Muscle layer of colon (tissue), 2 donors: ENCODE measurements around the gene ELOVL4.

Experiments used
- H3K27ac ChIP-seq: one replicate; pipeline ENCODE4 v1.7.0; 2013; ENCODE audit warnings: low read depth, mild to moderate bottlenecking, low read length, moderate library complexity
- H3K27me3 ChIP-seq, 2 donors: one replicate each; pipeline ENCODE4 v1.7.0; 2013; ENCODE audit warnings: low read length in 2 of 2, mild to moderate bottlenecking in 2 of 2; ENCODE audit not compliant: insufficient read depth in 2 of 2, control insufficient read depth in 1 of 2
- H3K36me3 ChIP-seq: one replicate; pipeline ENCODE4 v1.7.0; 2013; ENCODE audit warnings: mild to moderate bottlenecking, low read length; ENCODE audit not compliant: insufficient read depth
- H3K4me1 ChIP-seq: one replicate; pipeline ENCODE4 v1.7.0; 2013; ENCODE audit warnings: mild to moderate bottlenecking, low read length; ENCODE audit not compliant: insufficient read depth
- H3K4me3 ChIP-seq, 2 donors: one replicate each; pipeline ENCODE4 v1.7.0; 2013; ENCODE audit warnings: low read length in 2 of 2, low read depth in 1 of 2, mild to moderate bottlenecking in 1 of 2, moderate library complexity in 1 of 2
- H3K9ac ChIP-seq: one replicate; pipeline ENCODE4 v1.7.0; 2013; ENCODE audit warnings: low read length
- H3K9me3 ChIP-seq: one replicate; pipeline ENCODE4 v1.7.0; 2013; ENCODE audit warnings: mild to moderate bottlenecking, low read length
- donor health status: abdominal sarcoma.
- donor health status: Adenocarcinoma of cecum.

The ELOVL4 gene

GRCh38 chr6:79947191-79948186, at the start of gene ELOVL4:
ELOVL4 (minus strand) TSS chr6:79947553; CDS start chr6:79947279, 274 bp downstream.
- H3K9ac ChIP-seq: no peak within 1 kb of the TSS
- no peaks in the 10 kb centered on the region for H3K36me3 ChIP-seq
- H3K27me3 ChIP-seq: peaks cover 0 to 5% of the 10 kb centered on the region in 2 donors
- H3K4me3 ChIP-seq: peak within 1 kb of the TSS; percentile 69 to 90
- peak within 1 kb of the TSS; percentile 10 for H3K27ac ChIP-seq
- H3K4me1 ChIP-seq: peaks cover 6% of the 10 kb centered on the region
- H3K9me3 ChIP-seq: no peaks in the 10 kb centered on the region

GRCh38 chr6:79993911-79994309, 46.6 kb upstream of the ELOVL4 start:
- Histone ChIP-seq H3K4me1 (no peaks in the 10 kb centered on the region), H3K4me3 (no peak overlapping the region), H3K36me3 (no peaks in the 10 kb centered on the region), H3K27ac (no peak overlapping the region), H3K27me3 (no peaks in the 10 kb centered on the region), H3K9ac (no peak overlapping the region), H3K9me3 (no peaks in the 10 kb centered on the region)

GRCh38 chr6:79993012-79993910, 45.9 kb upstream of the ELOVL4 start:
- Histone ChIP-seq H3K9me3 (no peaks in the 10 kb centered on the region), H3K36me3 (no peaks in the 10 kb centered on the region), H3K4me1 (no peaks in the 10 kb centered on the region), H3K9ac (no peak overlapping the region), H3K27ac (no peak overlapping the region), H3K27me3 (no peaks in the 10 kb centered on the region), H3K4me3 (no peak overlapping the region)

- H3K4me1 ChIP-seq: no peaks in the 10 kb centered on the region
- no peaks in the 10 kb centered on the region for H3K36me3 ChIP-seq
- no peak overlapping the region for H3K4me3 ChIP-seq
- H3K27ac ChIP-seq: no peak overlapping the region
- H3K9me3 ChIP-seq: no peaks in the 10 kb centered on the region
- H3K9ac ChIP-seq: no peak overlapping the region
- no peaks in the 10 kb centered on the region for H3K27me3 ChIP-seq
These were observed 42.3 kb upstream of the ELOVL4 start for GRCh38 chr6:79989641-79990040.

- Histone ChIP-seq H3K27ac (no peak overlapping the region), H3K4me1 (no peaks in the 10 kb centered on the region), H3K9ac (no peak overlapping the region), H3K9me3 (no peaks in the 10 kb centered on the region), H3K4me3 (no peak overlapping the region), H3K27me3 (no peaks in the 10 kb centered on the region), H3K36me3 (no peaks in the 10 kb centered on the region)
These were observed 37.8 kb upstream of the ELOVL4 start for GRCh38 chr6:79985128-79985527.

- H3K27ac ChIP-seq: no peak overlapping the region
- H3K9ac ChIP-seq: no peak overlapping the region
- no peaks in the 10 kb centered on the region for H3K9me3 ChIP-seq
- no peaks in the 10 kb centered on the region for H3K36me3 ChIP-seq
- no peak overlapping the region for H3K4me3 ChIP-seq
- no peaks in the 10 kb centered on the region for H3K4me1 ChIP-seq
- H3K27me3 ChIP-seq: no peaks in the 10 kb centered on the region
These were observed 36.9 kb upstream of the ELOVL4 start for GRCh38 chr6:79984261-79984660.

- no peaks in the 10 kb centered on the region for H3K27me3 ChIP-seq
- H3K4me1 ChIP-seq: no peaks in the 10 kb centered on the region
- H3K9ac ChIP-seq: no peak overlapping the region
- no peaks in the 10 kb centered on the region for H3K9me3 ChIP-seq
- no peak overlapping the region for H3K27ac ChIP-seq
- H3K36me3 ChIP-seq: no peaks in the 10 kb centered on the region
- no peak overlapping the region for H3K4me3 ChIP-seq
These were observed 34.3 kb upstream of the ELOVL4 start for GRCh38 chr6:79981652-79982051.

GRCh38 chr6:79971193-79971592, 23.8 kb upstream of the ELOVL4 start:
- Histone ChIP-seq H3K27ac (no peak overlapping the region), H3K4me3 (no peak overlapping the region), H3K9ac (no peak overlapping the region), H3K27me3 (no peaks in the 10 kb centered on the region), H3K4me1 (no peaks in the 10 kb centered on the region), H3K9me3 (no peaks in the 10 kb centered on the region), H3K36me3 (no peaks in the 10 kb centered on the region)

GRCh38 chr6:79969784-79970183, 22.4 kb upstream of the ELOVL4 start:
- no peak overlapping the region for H3K9ac ChIP-seq
- H3K9me3 ChIP-seq: no peaks in the 10 kb centered on the region
- no peaks in the 10 kb centered on the region for H3K36me3 ChIP-seq
- no peak overlapping the region for H3K27ac ChIP-seq
- H3K4me3 ChIP-seq: no peak overlapping the region
- H3K4me1 ChIP-seq: no peaks in the 10 kb centered on the region
- H3K27me3 ChIP-seq: no peaks in the 10 kb centered on the region

GRCh38 chr6:79967178-79967577, 19.8 kb upstream of the ELOVL4 start:
- no peak overlapping the region for H3K9ac ChIP-seq
- H3K9me3 ChIP-seq: no peaks in the 10 kb centered on the region
- H3K27ac ChIP-seq: no peak overlapping the region
- H3K27me3 ChIP-seq: no peaks in the 10 kb centered on the region
- H3K36me3 ChIP-seq: no peaks in the 10 kb centered on the region
- no peak overlapping the region for H3K4me3 ChIP-seq
- H3K4me1 ChIP-seq: no peaks in the 10 kb centered on the region

- Histone ChIP-seq H3K36me3 (no peaks in the 10 kb centered on the region), H3K27me3 (no peaks in the 10 kb centered on the region), H3K4me3 (no peak overlapping the region), H3K4me1 (no peaks in the 10 kb centered on the region), H3K9ac (no peak overlapping the region), H3K27ac (no peak overlapping the region), H3K9me3 (no peaks in the 10 kb centered on the region)
These were observed 17.3 kb upstream of the ELOVL4 start for GRCh38 chr6:79964607-79965081.
